Mammary epithelial cell (primary cell): ENCODE results near the gene BPIFB1.

ENCODE experiments used
- EZH2 ChIP-seq: IDR thresholded peaks from 2 replicates; pipeline ENCODE4 v1.6.1; 2012; ENCODE audit warnings: low read length, inconsistent platforms, borderline replicate concordance
- TF ChIP-seq, protein P1 (sequence below), 2 donors: IDR thresholded peaks in 1 of 2; conservative IDR thresholded peaks in 1 of 2; 2 replicates each; pipeline ENCODE4 v1.5.1; 2011 to 2012; ENCODE audit warnings: inconsistent platforms in 2 of 2, low read length in 2 of 2, mild to moderate bottlenecking in 2 of 2, control low read depth in 1 of 2, low read depth in 1 of 2; ENCODE audit not compliant: insufficient read depth in 1 of 2; ENCODE audit errors: extremely low read depth in 1 of 2

DNA sequence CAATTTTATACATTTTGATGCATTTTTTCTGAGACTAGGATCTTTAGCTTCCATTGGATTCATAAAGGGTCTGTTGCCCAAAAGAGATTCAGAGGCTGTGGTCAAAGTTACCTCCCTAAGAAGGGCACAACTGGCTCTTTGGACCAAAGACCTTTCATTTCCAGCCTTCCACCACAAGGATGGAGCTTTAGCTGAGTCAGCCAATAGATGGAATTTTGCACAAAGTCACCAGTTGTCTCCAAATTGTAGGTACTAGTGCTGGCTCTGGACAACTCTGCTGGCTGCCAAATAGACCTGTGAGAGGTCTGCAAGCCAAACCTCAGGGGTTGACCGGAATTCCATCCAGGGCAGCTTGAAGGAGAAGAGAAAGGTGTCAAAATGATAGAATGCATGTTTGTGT, 46.7 kb upstream of the BPIFB1 start:
- TF ChIP-seq, protein P1, sequence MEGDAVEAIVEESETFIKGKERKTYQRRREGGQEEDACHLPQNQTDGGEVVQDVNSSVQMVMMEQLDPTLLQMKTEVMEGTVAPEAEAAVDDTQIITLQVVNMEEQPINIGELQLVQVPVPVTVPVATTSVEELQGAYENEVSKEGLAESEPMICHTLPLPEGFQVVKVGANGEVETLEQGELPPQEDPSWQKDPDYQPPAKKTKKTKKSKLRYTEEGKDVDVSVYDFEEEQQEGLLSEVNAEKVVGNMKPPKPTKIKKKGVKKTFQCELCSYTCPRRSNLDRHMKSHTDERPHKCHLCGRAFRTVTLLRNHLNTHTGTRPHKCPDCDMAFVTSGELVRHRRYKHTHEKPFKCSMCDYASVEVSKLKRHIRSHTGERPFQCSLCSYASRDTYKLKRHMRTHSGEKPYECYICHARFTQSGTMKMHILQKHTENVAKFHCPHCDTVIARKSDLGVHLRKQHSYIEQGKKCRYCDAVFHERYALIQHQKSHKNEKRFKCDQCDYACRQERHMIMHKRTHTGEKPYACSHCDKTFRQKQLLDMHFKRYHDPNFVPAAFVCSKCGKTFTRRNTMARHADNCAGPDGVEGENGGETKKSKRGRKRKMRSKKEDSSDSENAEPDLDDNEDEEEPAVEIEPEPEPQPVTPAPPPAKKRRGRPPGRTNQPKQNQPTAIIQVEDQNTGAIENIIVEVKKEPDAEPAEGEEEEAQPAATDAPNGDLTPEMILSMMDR (conservative IDR thresholded peaks at IDR 0.05 in 1 of 2, IDR thresholded peaks at IDR 0.05 in 1 of 2; ENCODE audit: extremely low read depth in 1 of 2, insufficient read depth in 1 of 2, low read depth in 1 of 2, low read length in 2 of 2): no peak
- TF ChIP-seq EZH2: no peak
